DMS153 (cell line): ENCODE data around the gene PTGIR.
A peak's percentile ranks its signal among the peaks of the same experiment; 100 is the strongest.

ENCODE experiments used
- DNase-seq: peaks from one replicate; lab custom pipeline; 2025; lab: John Stamatoyannopoulos, UW

The PTGIR gene

DNA sequence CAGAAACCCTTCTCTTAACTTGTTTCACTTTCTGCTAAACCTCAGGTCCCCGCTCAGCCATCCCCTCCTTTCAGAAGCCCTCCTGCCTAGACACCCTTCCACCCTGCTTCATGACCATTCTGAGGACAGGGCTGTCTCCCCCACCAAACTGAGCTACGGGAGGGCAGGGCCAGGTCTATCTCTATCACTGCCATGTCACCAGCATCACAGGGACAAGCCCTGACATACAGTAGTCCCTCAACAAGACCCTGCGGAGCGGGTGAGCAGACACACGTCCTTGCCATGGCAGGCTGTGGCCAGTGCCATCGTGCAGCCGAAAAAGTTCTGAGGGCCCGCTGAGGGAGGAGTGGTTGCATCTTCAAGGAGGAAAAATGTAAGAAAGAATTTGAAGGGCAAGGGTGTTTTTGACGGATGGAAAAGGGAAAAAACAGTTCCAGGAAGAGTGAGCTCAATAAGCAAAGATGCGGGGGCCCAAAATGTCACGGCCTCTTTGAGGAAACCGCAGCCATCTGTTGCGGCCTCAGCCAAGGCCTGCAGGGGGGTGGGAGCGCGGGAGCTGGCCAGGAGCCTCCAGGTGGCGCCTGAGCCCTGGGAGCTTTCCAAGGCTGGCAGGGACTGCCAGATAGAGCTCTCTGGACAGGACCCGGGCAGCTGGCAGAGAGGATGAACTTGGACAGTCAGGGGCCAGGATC is 8.1 kb downstream of the PTGIR start:
- peak; percentile 18 for DNase-seq

DNA sequence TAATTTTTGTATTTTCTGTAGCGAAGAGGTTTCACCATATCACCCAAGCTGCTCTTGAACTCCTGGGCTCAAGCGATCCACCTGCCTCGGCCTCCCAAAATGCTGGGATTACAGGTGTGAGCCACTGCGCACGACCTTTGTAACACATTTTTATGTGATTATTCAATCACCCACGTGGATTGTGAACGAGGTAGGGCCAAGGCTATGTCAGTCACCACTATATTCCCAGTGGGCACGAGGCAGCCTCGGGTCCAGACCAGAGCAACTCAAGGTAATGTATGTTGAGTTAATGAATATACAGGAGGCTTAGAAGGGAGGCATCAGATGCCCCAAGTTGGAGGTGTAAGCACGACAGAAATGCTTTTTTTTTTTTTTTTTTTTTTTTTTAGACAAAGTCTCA is 8.9 kb downstream of the PTGIR start:
- no peak for DNase-seq

- DNase-seq: peak; percentile 51
These were observed 10.7 kb downstream of the PTGIR start for GRCh38 chr19:46614114-46614722.

DNA sequence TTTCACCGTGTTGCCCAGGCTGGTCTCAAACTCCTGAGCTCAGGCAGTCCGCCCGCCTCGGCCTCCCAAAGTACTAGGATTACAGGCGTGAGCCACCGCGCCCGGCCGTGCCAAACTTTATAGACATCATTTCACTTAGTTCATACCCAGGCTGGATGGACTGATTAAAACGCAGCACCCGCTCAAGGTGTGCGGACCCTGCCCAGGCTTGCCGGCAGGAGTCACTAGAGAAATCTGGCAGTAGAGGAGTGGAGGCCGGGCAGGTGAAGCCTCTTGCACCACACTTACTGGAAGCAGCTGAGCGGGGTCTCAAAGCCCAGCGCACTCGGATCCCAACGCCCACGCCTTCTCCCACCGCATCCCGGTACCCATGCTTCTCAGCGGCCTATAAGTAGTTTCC is 11.4 kb downstream of the PTGIR start:
- no peak for DNase-seq

- DNase-seq: no peak
These were observed 13.1 kb downstream of the PTGIR start for GRCh38 chr19:46611776-46612175.

- no peak for DNase-seq
These were observed 13.8 kb downstream of the PTGIR start for GRCh38 chr19:46610851-46611770.

DNA sequence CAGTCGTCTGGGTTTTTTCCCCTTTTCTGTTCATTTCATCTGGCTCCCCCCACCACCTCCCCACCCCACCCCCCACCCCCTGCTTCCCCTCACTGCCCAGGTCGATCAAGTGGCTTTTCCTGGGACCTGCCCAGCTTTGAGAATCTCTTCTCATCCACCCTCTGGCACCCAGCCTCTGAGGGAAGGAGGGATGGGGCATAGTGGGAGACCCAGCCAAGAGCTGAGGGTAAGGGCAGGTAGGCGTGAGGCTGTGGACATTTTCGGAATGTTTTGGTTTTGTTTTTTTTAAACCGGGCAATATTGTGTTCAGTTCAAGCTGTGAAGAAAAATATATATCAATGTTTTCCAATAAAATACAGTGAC is 14.5 kb downstream of the PTGIR start:
- no peak for DNase-seq

GRCh38 chr19:46609511-46610412 is 15.1 kb downstream of the PTGIR start:
- no peak for DNase-seq

DNA sequence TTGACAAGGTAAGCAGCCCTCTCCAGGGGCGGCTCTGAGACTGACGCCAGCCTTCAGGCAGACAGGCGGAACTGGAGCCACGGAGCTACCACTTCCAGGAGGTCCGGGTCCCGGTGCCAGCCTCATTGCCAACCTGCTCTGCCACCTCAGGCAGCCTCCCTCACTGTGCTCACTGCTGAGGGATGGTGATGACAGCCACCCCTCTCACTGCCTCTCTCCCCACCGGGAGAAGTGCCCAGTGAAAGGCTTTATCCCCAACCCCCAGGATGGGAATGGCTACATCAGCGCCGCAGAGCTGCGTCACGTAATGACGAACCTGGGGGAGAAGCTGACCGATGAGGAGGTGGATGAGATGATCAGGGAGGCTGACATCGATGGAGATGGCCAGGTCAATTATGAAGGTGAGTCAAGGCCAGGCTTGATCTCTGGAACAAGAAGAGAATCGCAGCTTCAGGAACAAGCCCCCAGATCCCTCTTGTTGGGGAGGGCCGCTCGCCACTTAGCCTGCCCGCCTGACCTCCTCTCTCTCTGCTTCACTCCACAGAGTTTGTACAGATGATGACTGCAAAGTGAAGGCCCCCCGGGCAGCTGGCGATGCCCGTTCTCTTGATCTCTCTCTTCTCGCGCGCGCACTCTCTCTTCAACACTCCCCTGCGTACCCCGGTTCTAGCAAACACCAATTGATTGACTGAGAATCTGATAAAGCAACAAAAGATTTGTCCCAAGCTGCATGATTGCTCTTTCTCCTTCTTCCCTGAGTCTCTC is 16.1 kb downstream of the PTGIR start:
- no peak for DNase-seq

DNA sequence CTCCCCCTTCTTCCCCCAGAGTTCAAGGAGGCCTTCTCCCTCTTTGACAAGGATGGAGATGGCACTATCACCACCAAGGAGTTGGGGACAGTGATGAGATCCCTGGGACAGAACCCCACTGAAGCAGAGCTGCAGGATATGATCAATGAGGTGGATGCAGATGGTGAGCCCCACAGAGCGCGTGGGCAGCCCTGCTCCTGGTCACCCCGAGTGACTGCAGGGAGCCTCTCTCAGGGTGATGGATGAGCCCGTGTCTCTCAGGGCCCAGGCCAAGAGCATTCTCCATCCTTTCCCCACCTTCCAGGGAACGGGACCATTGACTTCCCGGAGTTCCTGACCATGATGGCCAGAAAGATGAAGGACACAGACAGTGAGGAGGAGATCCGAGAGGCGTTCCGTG is 16.7 kb downstream of the PTGIR start:
- no peak for DNase-seq

DNA sequence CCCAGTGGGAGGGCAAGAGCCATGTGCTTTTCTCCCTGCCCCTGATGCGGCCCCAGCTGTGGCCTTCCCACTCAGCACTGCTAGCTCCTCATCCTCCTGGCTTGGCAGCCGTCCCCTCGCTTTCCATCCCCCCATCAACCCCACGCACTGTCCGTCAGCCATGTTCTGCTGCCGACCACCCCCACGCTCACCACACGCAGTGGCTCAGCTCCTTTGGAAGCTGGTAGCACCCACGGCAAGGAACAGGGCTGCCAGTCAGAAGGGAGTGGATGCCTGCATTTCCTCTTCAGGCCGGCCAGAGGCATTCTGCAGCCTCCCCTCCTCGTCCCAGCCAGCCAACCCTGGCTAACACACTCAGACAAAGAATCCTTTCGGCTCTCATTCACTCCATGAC is 17.4 kb downstream of the PTGIR start:
- DNase-seq: no peak

GRCh38 chr19:46606681-46607447 is 18.0 kb downstream of the PTGIR start:
- no peak for DNase-seq

- no peak for DNase-seq
These were observed 18.9 kb downstream of the PTGIR start for GRCh38 chr19:46606019-46606418.

DNA sequence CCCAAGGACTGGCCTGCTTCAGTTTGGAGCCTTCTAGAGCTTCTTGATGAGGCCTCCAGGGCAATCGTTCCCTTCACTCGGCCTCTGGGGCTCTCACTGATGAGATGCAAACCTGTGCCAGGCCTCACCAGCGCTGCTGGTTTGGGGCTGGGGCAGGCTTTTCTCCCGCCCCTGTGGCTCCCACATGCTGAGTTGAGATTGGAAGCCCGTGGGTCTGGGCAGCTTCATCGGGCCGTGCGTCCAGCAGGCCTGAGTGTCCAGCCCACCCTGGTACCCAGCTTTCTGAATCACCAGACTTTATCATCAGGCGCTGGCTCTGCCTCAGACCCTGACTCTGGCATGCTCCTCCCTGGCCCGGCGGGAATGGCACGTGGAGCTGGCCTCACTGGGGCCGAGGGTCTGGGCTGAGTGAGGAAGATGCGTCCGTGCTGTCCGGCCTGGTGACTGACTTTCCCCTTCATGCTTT is 19.5 kb downstream of the PTGIR start:
- DNase-seq: no peak

GRCh38 chr19:46604781-46605355 is 20.0 kb downstream of the PTGIR start:
- DNase-seq: no peak

GRCh38 chr19:46603752-46604231 is 21.1 kb downstream of the PTGIR start:
- DNase-seq: no peak

DNA sequence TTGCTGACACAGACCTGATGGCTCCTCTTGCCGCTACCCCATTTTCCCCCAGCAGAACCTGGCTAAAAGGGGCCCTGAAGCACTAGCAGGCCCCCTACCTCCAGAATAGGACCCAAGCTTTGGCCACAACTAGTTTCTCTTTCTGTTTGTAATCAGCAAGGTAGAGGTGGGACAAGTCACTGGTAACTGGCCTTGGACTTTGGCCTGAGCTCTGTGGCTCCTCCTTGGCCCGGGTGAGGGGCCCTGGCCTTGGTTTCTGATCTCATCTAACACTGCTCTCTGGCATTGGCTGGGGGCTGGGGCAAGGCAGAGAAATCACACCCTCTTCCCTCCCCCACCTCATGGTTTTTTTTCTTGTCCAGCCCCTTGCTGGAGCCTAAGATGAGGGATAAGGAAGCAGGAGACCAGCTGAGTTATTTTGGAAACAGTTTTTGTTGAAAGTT is 21.7 kb downstream of the PTGIR start:
- DNase-seq: no peak

DNA sequence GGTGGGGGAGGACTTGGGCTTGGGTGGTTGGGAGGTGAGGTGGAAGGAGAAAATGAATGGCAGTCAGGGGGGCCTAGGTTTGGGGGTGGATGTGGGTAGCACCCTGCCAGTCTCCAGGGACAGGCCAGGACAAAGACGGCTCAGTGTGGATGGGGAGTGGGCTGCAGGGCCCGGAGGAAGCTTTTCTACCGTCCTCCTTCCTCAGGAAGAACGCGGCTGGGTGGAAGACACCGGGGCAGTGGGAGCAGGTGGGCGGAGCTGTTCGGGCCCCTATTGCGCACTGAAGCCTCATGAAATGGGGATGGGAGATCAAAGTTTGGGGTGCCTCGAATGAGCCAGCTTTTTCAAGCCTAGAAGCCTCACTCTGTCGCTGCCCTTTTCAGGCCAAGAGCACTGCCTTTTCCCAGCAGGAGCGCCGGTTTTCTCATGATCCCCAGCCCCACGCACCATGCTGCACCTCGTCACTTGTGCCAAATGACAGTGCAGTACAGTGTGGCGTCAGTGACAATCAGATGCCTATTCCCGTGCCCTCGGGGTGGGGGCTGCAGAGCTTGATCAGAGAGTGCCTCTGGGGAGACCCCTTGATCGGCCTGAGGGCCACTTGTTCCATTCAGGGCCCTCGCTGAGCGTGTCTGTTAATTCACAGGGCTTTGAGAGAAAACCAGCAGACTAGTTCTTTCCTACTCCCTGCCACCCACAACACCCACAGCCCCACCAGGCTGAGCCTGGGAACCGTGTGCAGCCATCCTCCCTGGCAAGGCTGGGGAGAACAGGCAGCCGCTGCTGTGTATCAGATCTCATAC is 22.3 kb downstream of the PTGIR start:
- no peak for DNase-seq
